GM23338 (cell line): ENCODE results near the gene L3MBTL1. TPM values are rescaled to one million over a fixed set of nuclear protein-coding genes. Genes with fewer than 3 reads are reported as not detected.

ENCODE experiments used
- ATAC-seq: fragments of 200-7000 bp; cut with Tn5 transposase; 3 replicates; pipeline ENCODE4 v1.9.1; 2020
- DNase-seq: peaks from one replicate; pipeline ENCODE4 v3.0.0-alpha.2; 2015; ENCODE audit warnings: low spot score
- H2AFZ ChIP-seq: fragments of 200-600 bp; sonication (generic); 2 replicates; pipeline ENCODE4 v1.8.0; 2016; ENCODE audit warnings: antibody characterized with exemption, mild to moderate bottlenecking, moderate library complexity
- H3F3A ChIP-seq: fragments of 200-600 bp; sonication (generic); replicated peaks from 2 replicates; pipeline ENCODE4 v1.8.0; 2017; ENCODE audit warnings: antibody characterized with exemption, mixed run types, low read depth
- H3K27ac ChIP-seq: fragments of 200-600 bp; sonication (generic); 2 replicates; pipeline ENCODE4 v1.6.1; 2016; ENCODE audit warnings: low read depth
- H3K27me3 ChIP-seq: fragments of 200-600 bp; sonication (generic); 2 replicates; pipeline ENCODE4 v1.8.0; 2016; ENCODE audit warnings: mild to moderate bottlenecking, mixed run types, moderate library complexity; ENCODE audit not compliant: insufficient read depth
- H3K36me3 ChIP-seq: fragments of 200-600 bp; sonication (generic); 2 replicates; pipeline ENCODE4 v1.8.0; 2016; ENCODE audit warnings: mild to moderate bottlenecking; ENCODE audit not compliant: insufficient read depth
- H3K4me1 ChIP-seq: fragments of 200-600 bp; sonication (generic); 2 replicates; pipeline ENCODE4 v1.8.0; 2016; ENCODE audit warnings: mild to moderate bottlenecking, moderate library complexity; ENCODE audit not compliant: insufficient read depth
- H3K4me2 ChIP-seq: fragments of 200-600 bp; sonication (generic); 2 replicates; pipeline ENCODE4 v1.7.1; 2017; ENCODE audit warnings: mixed run types
- H3K4me3 ChIP-seq: fragments of 200-600 bp; sonication (generic); 2 replicates; pipeline ENCODE4 v1.6.1; 2016; ENCODE audit warnings: mixed run types
- H3K79me2 ChIP-seq: fragments of 200-600 bp; sonication (generic); replicated peaks from 2 replicates; pipeline ENCODE4 v1.8.0; 2017; ENCODE audit warnings: mild to moderate bottlenecking; ENCODE audit not compliant: insufficient read depth
- H3K9me2 ChIP-seq: fragments of 200-600 bp; sonication (generic); 2 replicates; pipeline ENCODE4 v1.8.0; 2017; ENCODE audit not compliant: insufficient read depth
- H4K20me1 ChIP-seq: fragments of 200-600 bp; sonication (generic); replicated peaks from 2 replicates; pipeline ENCODE4 v1.8.0; 2017; ENCODE audit warnings: mild to moderate bottlenecking; ENCODE audit not compliant: insufficient read depth
- H3K27ac Mint-ChIP-seq: 2 replicates; pipeline ENCODE4 v1.8.0; 2020; ENCODE audit warnings: inconsistent platforms, mild to moderate bottlenecking, moderate library complexity, mixed read lengths
- H3K27me3 Mint-ChIP-seq: 3 replicates; pipeline ENCODE4 v1.8.0; 2022; ENCODE audit warnings: low read depth, mild to moderate bottlenecking, moderate library complexity, mixed read lengths, inconsistent platforms; ENCODE audit not compliant: insufficient read depth, poor library complexity
- H3K36me3 Mint-ChIP-seq: 3 replicates; pipeline ENCODE4 v1.8.0; 2021; ENCODE audit warnings: low read depth, mild to moderate bottlenecking, inconsistent platforms, moderate library complexity, mixed read lengths
- H3K4me1 Mint-ChIP-seq: 3 replicates; pipeline ENCODE4 v1.8.0; 2020; ENCODE audit warnings: mild to moderate bottlenecking, inconsistent platforms, mixed read lengths
- H3K4me3 Mint-ChIP-seq: 3 replicates; pipeline ENCODE4 v1.8.0; 2021; ENCODE audit warnings: moderate library complexity, mild to moderate bottlenecking, inconsistent platforms, mixed read lengths
- H3K9me3 Mint-ChIP-seq: 3 replicates; pipeline ENCODE4 v1.8.0; 2020; ENCODE audit warnings: moderate library complexity, mild to moderate bottlenecking, inconsistent platforms, mixed read lengths
- CREB1 ChIP-seq: fragments of 250-450 bp; sonication (Bioruptor Pico); IDR thresholded peaks from 2 replicates; pipeline ENCODE4 v1.5.0; 2020; ENCODE audit warnings: low read depth, mild to moderate bottlenecking, moderate library complexity
- CTCF ChIP-seq, 2 experiments: fragments of 200-600 bp in 1 of 2; sonication (generic) in 1 of 2; conservative IDR thresholded peaks; 2 replicates each; pipeline versions ENCODE4 v1.5.1 to v1.6.1; 2016 to 2017; ENCODE audit warnings: antibody characterized with exemption in 2 of 2, low read depth in 2 of 2, mild to moderate bottlenecking in 2 of 2, moderate library complexity in 1 of 2
- EZH2 ChIP-seq: fragments of 200-600 bp; sonication (generic); IDR thresholded peaks from one replicate; pipeline ENCODE4 v1.8.0; 2017; ENCODE audit warnings: antibody characterized with exemption, mild to moderate bottlenecking, low read depth; ENCODE audit not compliant: unreplicated experiment
- EZH2phosphoT487 ChIP-seq: fragments of 200-600 bp; sonication (generic); IDR thresholded peaks from one replicate; pipeline ENCODE4 v1.8.1; 2018; ENCODE audit warnings: antibody characterized with exemption; ENCODE audit not compliant: unreplicated experiment
- JUNB ChIP-seq: IDR thresholded peaks from one replicate; pipeline ENCODE4 v1.6.1; 2016; ENCODE audit warnings: antibody characterized with exemption; ENCODE audit not compliant: unreplicated experiment
- NANOG ChIP-seq: IDR thresholded peaks from 2 replicates; pipeline ENCODE4 v1.6.1; 2016; ENCODE audit warnings: antibody characterized with exemption, borderline replicate concordance
- POLR2AphosphoS5 ChIP-seq: IDR thresholded peaks from 2 replicates; pipeline ENCODE4 v1.6.1; 2016; ENCODE audit warnings: antibody characterized with exemption, low read depth
- REST ChIP-seq: IDR thresholded peaks from one replicate; pipeline ENCODE4 v1.6.1; 2018; ENCODE audit warnings: antibody characterized with exemption; ENCODE audit not compliant: unreplicated experiment
- STAT1 ChIP-seq: IDR thresholded peaks from one replicate; pipeline ENCODE4 v1.6.1; 2016; ENCODE audit warnings: antibody characterized with exemption; ENCODE audit not compliant: unreplicated experiment
- ZNF114 ChIP-seq: fragments of 250-450 bp; sonication (Bioruptor Pico); IDR thresholded peaks from 2 replicates; pipeline ENCODE4 v1.5.0; 2020; ENCODE audit warnings: mild to moderate bottlenecking, moderate library complexity
- ZNF331 ChIP-seq: fragments of 250-450 bp; sonication (Bioruptor Pico); IDR thresholded peaks from 2 replicates; pipeline ENCODE4 v1.5.0; 2020; ENCODE audit warnings: low read depth, mild to moderate bottlenecking, moderate library complexity
- polyA plus RNA-seq: library from polyadenylated mRNA; unstranded; fragments of >200 nt; fragmentation: Nextera tagmentation; extraction: Ambion mirVana; gene quantifications from 2 replicates; pipeline ENCODE4 v1.2.1, GENCODE V29; 2016
- total RNA-seq: library from RNA; depleted of rRNA; stranded (reverse); fragments of >200 nt; shearing (Covaris generic); gene quantifications from 2 replicates; pipeline ENCODE4 v1.2.3, GENCODE V29; 2014
- TF ChIP-seq, protein P1 (sequence below): IDR thresholded peaks from 2 replicates; pipeline ENCODE4 v1.6.1; 2016; ENCODE audit warnings: antibody characterized with exemption

L3MBTL1 gene
- total and polyA plus RNA-seq, 2 experiments from 2014 or later = 6.5 to 33.6 TPM

DNA sequence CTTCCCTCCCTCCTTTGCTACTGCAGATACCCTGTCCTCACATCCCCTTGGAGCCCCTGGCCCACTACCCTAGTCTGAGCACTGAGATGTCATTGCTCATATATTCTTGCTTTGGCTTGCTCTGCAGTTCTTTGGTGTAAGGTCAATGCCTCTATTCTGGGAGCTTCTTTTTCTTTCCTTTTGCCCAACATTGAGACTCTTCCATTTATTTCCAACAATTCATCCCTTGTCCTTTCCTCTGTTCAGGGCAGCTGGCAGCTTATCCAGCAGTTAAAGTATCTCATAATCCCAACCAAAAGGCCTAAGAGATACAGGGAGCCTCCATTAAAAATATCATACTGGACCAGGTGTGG lies 23.6 kb downstream of the L3MBTL1 start (continued):
- no peak for TF ChIP-seq CTCF (conservative IDR thresholded peaks at IDR 0.05; ENCODE audit: low read depth in 2 of 2)
- TF ChIP-seq REST = no peak
- no peak for TF ChIP-seq NANOG
- TF ChIP-seq, protein P1, sequence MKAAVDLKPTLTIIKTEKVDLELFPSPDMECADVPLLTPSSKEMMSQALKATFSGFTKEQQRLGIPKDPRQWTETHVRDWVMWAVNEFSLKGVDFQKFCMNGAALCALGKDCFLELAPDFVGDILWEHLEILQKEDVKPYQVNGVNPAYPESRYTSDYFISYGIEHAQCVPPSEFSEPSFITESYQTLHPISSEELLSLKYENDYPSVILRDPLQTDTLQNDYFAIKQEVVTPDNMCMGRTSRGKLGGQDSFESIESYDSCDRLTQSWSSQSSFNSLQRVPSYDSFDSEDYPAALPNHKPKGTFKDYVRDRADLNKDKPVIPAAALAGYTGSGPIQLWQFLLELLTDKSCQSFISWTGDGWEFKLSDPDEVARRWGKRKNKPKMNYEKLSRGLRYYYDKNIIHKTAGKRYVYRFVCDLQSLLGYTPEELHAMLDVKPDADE = no peak
- no peak for TF ChIP-seq EZH2
- TF ChIP-seq JUNB = no peak
- TF ChIP-seq EZH2phosphoT487 = no peak
- TF ChIP-seq CREB1 = no peak
- TF ChIP-seq POLR2AphosphoS5 = no peak
- TF ChIP-seq ZNF114 = no peak
- no peak for TF ChIP-seq ZNF331 (CRISPR knock-in tag)
- TF ChIP-seq STAT1 = no peak

GRCh38 chr20:43532416-43533055 lies 25.0 kb downstream of the L3MBTL1 start:
- Mint-ChIP-seq H3K27me3 (peaks cover 9% of the 10 kb centered on the region), H3K4me1 (no peaks in the 10 kb centered on the region), H3K36me3 (peaks cover 9% of the 10 kb centered on the region; the same call in 1 of the 3 replicates), H3K27ac (no peak overlapping the region), H3K9me3 (no peaks in the 10 kb centered on the region; the same call in 1 of the 3 replicates), H3K4me3 (no peak overlapping the region)
- ATAC-seq (no peak), DNase-seq (no peak)
- Histone ChIP-seq H3K36me3 (no peaks in the 10 kb centered on the region), H3K27me3 (no peaks in the 10 kb centered on the region), H3K4me3 (no peak overlapping the region), H3K9me2 (no peaks in the 10 kb centered on the region), H3K4me2 (no peak overlapping the region), H3K79me2 (no peaks in the 10 kb centered on the region), H3F3A (no peaks in the 10 kb centered on the region), H3K4me1 (no peaks in the 10 kb centered on the region), H4K20me1 (no peaks in the 10 kb centered on the region), H3K27ac (no peak overlapping the region), H2AFZ (no peak overlapping the region)
- TF ChIP-seq POLR2AphosphoS5 = no peak
- TF ChIP-seq EZH2phosphoT487 = no peak
- TF ChIP-seq CREB1 = no peak
- no peak for TF ChIP-seq NANOG
